Thyroid gland (tissue), 4 donors: ENCODE data around the gene ZNF181.

Source experiments
- POLR2A ChIP-seq, 2 donors: fragments of 450-650 bp; IDR thresholded peaks; one replicate each; pipeline ENCODE4 v1.6.1; 2017; ENCODE audit warnings: antibody characterized with exemption in 2 of 2, mild to moderate bottlenecking in 2 of 2, moderate library complexity in 1 of 2
- TF ChIP-seq, protein P1 (sequence below), 6 experiments: fragments of 200-600 bp in 3 of 6; fragments of 450-650 bp in 3 of 6; sonication (generic) in 3 of 6; IDR thresholded peaks; one replicate each; pipeline ENCODE4 v1.5.1; 2016 to 2019; ENCODE audit warnings: antibody characterized with exemption in 6 of 6, mild to moderate bottlenecking in 2 of 6, inconsistent platforms in 1 of 6, moderate library complexity in 1 of 6

DNA sequence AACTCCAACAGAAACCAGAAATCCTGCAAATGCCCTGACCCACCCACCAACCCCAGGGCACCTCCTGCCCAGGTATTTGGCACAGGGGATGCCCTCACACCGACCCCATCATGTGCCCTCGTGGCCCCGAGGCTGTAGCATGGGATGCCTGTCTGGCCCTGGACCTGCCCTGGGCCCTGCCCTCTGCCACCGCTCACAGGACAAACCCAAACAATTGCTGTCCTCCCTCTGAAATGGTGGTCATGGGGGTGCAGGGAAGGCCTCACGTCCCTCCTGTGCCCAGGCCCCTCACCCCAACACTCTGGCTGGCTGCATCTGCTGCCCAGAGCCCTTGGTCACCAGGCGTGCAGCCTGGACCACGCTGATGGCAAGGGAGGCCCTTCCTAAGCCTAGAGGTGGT lies 2.1 kb upstream of the ZNF181 start:
- TF ChIP-seq, protein P1, sequence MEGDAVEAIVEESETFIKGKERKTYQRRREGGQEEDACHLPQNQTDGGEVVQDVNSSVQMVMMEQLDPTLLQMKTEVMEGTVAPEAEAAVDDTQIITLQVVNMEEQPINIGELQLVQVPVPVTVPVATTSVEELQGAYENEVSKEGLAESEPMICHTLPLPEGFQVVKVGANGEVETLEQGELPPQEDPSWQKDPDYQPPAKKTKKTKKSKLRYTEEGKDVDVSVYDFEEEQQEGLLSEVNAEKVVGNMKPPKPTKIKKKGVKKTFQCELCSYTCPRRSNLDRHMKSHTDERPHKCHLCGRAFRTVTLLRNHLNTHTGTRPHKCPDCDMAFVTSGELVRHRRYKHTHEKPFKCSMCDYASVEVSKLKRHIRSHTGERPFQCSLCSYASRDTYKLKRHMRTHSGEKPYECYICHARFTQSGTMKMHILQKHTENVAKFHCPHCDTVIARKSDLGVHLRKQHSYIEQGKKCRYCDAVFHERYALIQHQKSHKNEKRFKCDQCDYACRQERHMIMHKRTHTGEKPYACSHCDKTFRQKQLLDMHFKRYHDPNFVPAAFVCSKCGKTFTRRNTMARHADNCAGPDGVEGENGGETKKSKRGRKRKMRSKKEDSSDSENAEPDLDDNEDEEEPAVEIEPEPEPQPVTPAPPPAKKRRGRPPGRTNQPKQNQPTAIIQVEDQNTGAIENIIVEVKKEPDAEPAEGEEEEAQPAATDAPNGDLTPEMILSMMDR (IDR thresholded peaks at IDR 0.05) = no peak
- no peak for TF ChIP-seq POLR2A (IDR thresholded peaks at IDR 0.05)
